GM18951 (cell line): Measurements from ENCODE around the gene FUT8.
"Not testable (repeated sequence)": the region's sequence is repeated elsewhere in the genome, so short reads cannot be mapped to it uniquely, and the experiment has no call there.

ENCODE experiments used
- POLR2A ChIP-seq: IDR thresholded peaks from 4 replicates; pipeline ENCODE4 v1.6.1; 2011; ENCODE audit warnings: mild to moderate bottlenecking; ENCODE audit not compliant: insufficient read length, insufficient read depth; ENCODE audit errors: extremely low read depth
- in situ Hi-C: fragments of 300-500 bp; cut with MboI; formaldehyde crosslinking; loops from one replicate; pipeline ENCODE4 v1.12.0; 2022; ENCODE audit warnings: low sequenced_read_pairs, mixed read lengths, inconsistent platforms; ENCODE audit not compliant: unreplicated experiment

The FUT8 gene

GRCh38 chr14:65440230-65440629, 27.7 kb downstream of the FUT8 start:
- TF ChIP-seq POLR2A: no peak
- in situ Hi-C loops: no loop called here

GRCh38 chr14:65444230-65444629, 31.7 kb downstream of the FUT8 start:
- TF ChIP-seq POLR2A: no peak
- in situ Hi-C loops: no loop called here

- no peak for TF ChIP-seq POLR2A
- in situ Hi-C loops: no loop called here
These were observed 33.6 kb downstream of the FUT8 start for GRCh38 chr14:65446159-65446558.

- in situ Hi-C loops: no loop called here
- TF ChIP-seq POLR2A: no peak
These were observed 37.1 kb downstream of the FUT8 start for GRCh38 chr14:65449647-65450046.

- in situ Hi-C loops: no loop called here
- no peak for TF ChIP-seq POLR2A
These were observed 41.4 kb downstream of the FUT8 start for GRCh38 chr14:65453807-65454480.

GRCh38 chr14:65456247-65456646, 43.7 kb downstream of the FUT8 start:
- no peak for TF ChIP-seq POLR2A
- in situ Hi-C loops: no loop called here

- TF ChIP-seq POLR2A: no peak
- in situ Hi-C loops: no loop called here
These were observed 49.2 kb downstream of the FUT8 start for GRCh38 chr14:65461730-65462129.

- no peak for TF ChIP-seq POLR2A
- in situ Hi-C loops: no loop called here
These were observed 49.9 kb downstream of the FUT8 start for GRCh38 chr14:65462411-65462810.

- no peak for TF ChIP-seq POLR2A
- in situ Hi-C loops: no loop called here
These were observed 53.1 kb downstream of the FUT8 start for GRCh38 chr14:65465584-65465983.

GRCh38 chr14:65467926-65468325, 55.4 kb downstream of the FUT8 start:
- in situ Hi-C loops: not testable (repeated sequence)

- in situ Hi-C loops: no loop called here
These were observed 57.4 kb downstream of the FUT8 start for GRCh38 chr14:65469903-65470302.

GRCh38 chr14:65470404-65470880, 57.9 kb downstream of the FUT8 start:
- in situ Hi-C loops: no loop called here
- TF ChIP-seq POLR2A: no peak

More at GRCh38 chr14:65469903-65470302, 57.4 kb downstream of the FUT8 start:
- TF ChIP-seq POLR2A: no peak

- in situ Hi-C loops: no loop called here
- no peak for TF ChIP-seq POLR2A
These were observed 58.7 kb downstream of the FUT8 start for GRCh38 chr14:65471038-65471878.

- in situ Hi-C loops: no loop called here
- no peak for TF ChIP-seq POLR2A
These were observed 59.7 kb downstream of the FUT8 start for GRCh38 chr14:65472189-65472588.
